Transverse colon (tissue), 4 donors: ENCODE measurements around the gene POC5. TPM values are rescaled to one million over a fixed set of nuclear protein-coding genes. Genes with fewer than 3 reads are reported as not detected.

Experiments
- DNase-seq: peaks from one replicate; pipeline ENCODE4 v3.0.0-alpha.2; 2019
- H3K27ac ChIP-seq, 4 donors: fragments of 200-600 bp; sonication (generic); 2 replicates each; pipeline ENCODE4 v1.5.1; 2016 to 2018; ENCODE audit warnings: inconsistent platforms in 4 of 4
- H3K27me3 ChIP-seq: fragments of 200-600 bp; sonication (generic); 2 replicates; pipeline ENCODE4 v1.5.1; 2017; ENCODE audit warnings: inconsistent platforms
- H3K36me3 ChIP-seq, 4 donors: fragments of 200-600 bp; sonication (generic); 2 replicates each; pipeline ENCODE4 v1.5.1; 2017 to 2019; ENCODE audit warnings: inconsistent platforms in 4 of 4
- H3K4me1 ChIP-seq, 4 donors: fragments of 200-600 bp; sonication (generic); 2 replicates each; pipeline ENCODE4 v1.5.1; 2017 to 2020; ENCODE audit warnings: inconsistent platforms in 4 of 4
- H3K4me3 ChIP-seq, 4 donors: fragments of 200-600 bp; sonication (generic); 1 replicate in 1 of 4; 2 replicates in 3 of 4; pipeline versions ENCODE4 v1.5.1 to v1.6.1; 2017 to 2019; ENCODE audit warnings: inconsistent platforms in 4 of 4
- H3K9me3 ChIP-seq, 2 donors: fragments of 200-600 bp; sonication (generic); 2 replicates each; pipeline ENCODE4 v1.5.1; 2017 to 2019; ENCODE audit warnings: inconsistent platforms in 2 of 2
- CTCF ChIP-seq, 5 experiments: fragments of 200-600 bp in 3 of 5; fragments of 450-650 bp in 2 of 5; sonication (generic) in 3 of 5; IDR thresholded peaks; 1 replicate in 2 of 5; 2 replicates in 3 of 5; pipeline ENCODE4 v1.5.1; 2016 to 2017; ENCODE audit warnings: antibody characterized with exemption in 5 of 5, inconsistent platforms in 3 of 5, mild to moderate bottlenecking in 2 of 5, moderate library complexity in 1 of 5
- EP300 ChIP-seq: sonication (generic); formaldehyde crosslinking; IDR thresholded peaks from one replicate; pipeline ENCODE4 v1.6.1; 2017; ENCODE audit warnings: antibody characterized with exemption, low read depth
- POLR2A ChIP-seq: fragments of 450-650 bp; IDR thresholded peaks from one replicate; pipeline ENCODE4 v1.6.1; 2016; ENCODE audit warnings: antibody characterized with exemption, mild to moderate bottlenecking, moderate library complexity
- POLR2AphosphoS5 ChIP-seq, 3 donors: sonication (generic); formaldehyde crosslinking; IDR thresholded peaks; one replicate each; pipeline ENCODE4 v1.6.1; 2016; ENCODE audit warnings: antibody characterized with exemption in 3 of 3
- WGBS, 2 donors: methylation state at CpG; one replicate each; pipeline ENCODE4 v1.1.5; 2018; ENCODE audit warnings: low coverage in 1 of 2; 5-methylcytosine and 5-hydroxymethylcytosine counted together
- in situ Hi-C, 4 donors: fragments of 200-750 bp; cut with MboI; loops; one replicate each; pipeline versions ENCODE4 v1.15.0 to v1.15.1; 2017; ENCODE audit warnings: low sequenced_read_pairs in 3 of 4, low pct_ligation_motif_present in 1 of 4, low pct_unique_long_range_greater_than_20kb in 1 of 4
- intact Hi-C: fragments of 100-400 bp; cut with DNase I; formaldehyde crosslinking; loops from one replicate; pipeline ENCODE4 v1.15.1; 2023; ENCODE audit warnings: low total_unique reads
- total RNA-seq, 4 donors: library from RNA; depleted of rRNA; stranded (reverse); fragments of >200 nt; gene quantifications; one replicate each; pipeline ENCODE4 v1.1.0, GENCODE V29; 2016

The POC5 gene
- total RNA-seq, 4 donors from 2014 or later, result 5.8 to 13.5 (median 11.1) TPM

- no peak for TF ChIP-seq POLR2A
- TF ChIP-seq POLR2AphosphoS5 (IDR thresholded peaks at IDR 0.05), result no peak
- no peaks in the 10 kb centered on the region for H3K36me3 ChIP-seq
- no peak for DNase-seq
- WGBS, 2 donors, result 75 to 100% methylated on average over 1 of the region's 1 CpG
- H3K4me1 ChIP-seq, result no peaks in the 10 kb centered on the region
- no peaks in the 10 kb centered on the region for H3K9me3 ChIP-seq
- H3K4me3 ChIP-seq, result no peak overlapping the region
- in situ Hi-C loops (no loop called here), intact Hi-C loops (no loop called here)
- no peak overlapping the region for H3K27ac ChIP-seq
- H3K27me3 ChIP-seq, result no peaks in the 10 kb centered on the region
Observed at GRCh38 chr5:75723378-75723777, 6.1 kb upstream of the POC5 start.

- intact Hi-C loops (no loop called here), in situ Hi-C loops (no loop called here)
- no peaks in the 10 kb centered on the region for H3K27me3 ChIP-seq
- no peak for TF ChIP-seq POLR2A
- TF ChIP-seq POLR2AphosphoS5 (IDR thresholded peaks at IDR 0.05), result no peak
- no peak for TF ChIP-seq CTCF (IDR thresholded peaks at IDR 0.05)
- no peak for TF ChIP-seq EP300
- H3K9me3 ChIP-seq, result no peaks in the 10 kb centered on the region
- no peak overlapping the region for H3K4me3 ChIP-seq
- 83 to 92% methylated on average over 1 of the region's 1 CpG for WGBS, 2 donors
- no peaks in the 10 kb centered on the region for H3K36me3 ChIP-seq
- DNase-seq, result no peak
- peaks cover under 1 to 2% (median 2%) of the 10 kb centered on the region in 4 donors for H3K4me1 ChIP-seq
- no peak overlapping the region for H3K27ac ChIP-seq
Observed at GRCh38 chr5:75721573-75721972, 4.3 kb upstream of the POC5 start.

GRCh38 chr5:75720882-75721281, 3.6 kb upstream of the POC5 start:
- Histone ChIP-seq H3K36me3 (no peaks in the 10 kb centered on the region), H3K4me3 (no peak overlapping the region), H3K4me1 (peaks cover 4 to 9% (median 8%) of the 10 kb centered on the region in 4 donors), H3K27me3 (no peaks in the 10 kb centered on the region), H3K9me3 (no peaks in the 10 kb centered on the region), H3K27ac (no peak overlapping the region)
- DNase-seq, result no peak
- intact Hi-C loops (no loop called here), in situ Hi-C loops (no loop called here)
- 92 to 95% methylated on average over 4 to 5 of the region's 5 CpGs for WGBS, 2 donors
- TF ChIP-seq POLR2A (no peak), EP300 (no peak), CTCF (IDR thresholded peaks at IDR 0.05) (no peak), POLR2AphosphoS5 (IDR thresholded peaks at IDR 0.05) (no peak)

- intact Hi-C loops, result no loop called here
- Histone ChIP-seq H3K4me3 (peak overlapping the region; percentile 69 to 83 (median 72)), H3K4me1 (peaks cover 4 to 13% (median 10%) of the 10 kb centered on the region in 4 donors), H3K36me3 (peaks cover 0 to 2% (median 0%) of the 10 kb centered on the region in 4 donors), H3K27ac (peak overlapping the region; percentile 82 to 96 (median 94)), H3K9me3 (no peaks in the 10 kb centered on the region), H3K27me3 (no peaks in the 10 kb centered on the region)
- no peak for DNase-seq
- TF ChIP-seq EP300 (no peak), POLR2A (no peak), CTCF (IDR thresholded peaks at IDR 0.05) (no peak), POLR2AphosphoS5 (IDR thresholded peaks at IDR 0.05) (no peak)
- WGBS, 2 donors, result 0% methylated on average over 3 to 7 of the region's 7 CpGs
- in situ Hi-C loops, result no loop called here
Observed at GRCh38 chr5:75716715-75717081, 539 bp downstream of the POC5 start.

GRCh38 chr5:75712091-75712490, 5.1 kb downstream of the POC5 start:
- in situ Hi-C loops, result no loop called here
- no peak for TF ChIP-seq EP300
- no peak for TF ChIP-seq POLR2A
- no peak for TF ChIP-seq POLR2AphosphoS5 (IDR thresholded peaks at IDR 0.05)
- no peak for TF ChIP-seq CTCF (IDR thresholded peaks at IDR 0.05)
- WGBS, 2 donors, result 95 to 96% methylated on average over 2 of the region's 2 CpGs
- peaks cover 0 to 5% (median 0%) of the 10 kb centered on the region in 4 donors for H3K36me3 ChIP-seq
- intact Hi-C loops, result no loop called here
- no peak for DNase-seq
- no peak overlapping the region for H3K27ac ChIP-seq
- H3K27me3 ChIP-seq, result no peaks in the 10 kb centered on the region
- H3K4me1 ChIP-seq, result peaks cover 4 to 13% (median 10%) of the 10 kb centered on the region in 4 donors
- H3K4me3 ChIP-seq, result no peak overlapping the region
- no peaks in the 10 kb centered on the region for H3K9me3 ChIP-seq
